HepG2 (cell line): ENCODE results near the gene ANKRD13D. TPM values are rescaled to one million over a fixed set of nuclear protein-coding genes. Genes with fewer than 3 reads are reported as not detected.

Source experiments
- BHLHE40 ChIP-seq: IDR thresholded peaks from 2 replicates; pipeline ENCODE4 v1.6.1; 2011; ENCODE audit warnings: low read length, improper control_type of control experiment
- CBX2 ChIP-seq, 2 experiments: fragments of 200-600 bp in 1 of 2; sonication (generic); formaldehyde crosslinking in 1 of 2; IDR thresholded peaks; 2 replicates each; pipeline versions ENCODE4 v1.7.0 to v1.8.1; 2018 to 2022; ENCODE audit warnings: low read depth in 2 of 2, low read length in 1 of 2, mild to moderate bottlenecking in 1 of 2, missing genetic modification reagents in 1 of 2
- ELF3 ChIP-seq: IDR thresholded peaks from 2 replicates; pipeline ENCODE4 v1.6.1; 2016; ENCODE audit warnings: missing genetic modification reagents, missing compliant biosample characterization
- EZH2 ChIP-seq: conservative IDR thresholded peaks from 2 replicates; pipeline ENCODE4 v1.6.1; 2012; ENCODE audit warnings: mild to moderate bottlenecking, low read depth, low read length, moderate library complexity
- GLI4 ChIP-seq: sonication (generic); formaldehyde crosslinking; IDR thresholded peaks from 2 replicates; pipeline ENCODE4 v1.5.1; 2020; ENCODE audit warnings: missing genetic modification reagents, mild to moderate bottlenecking, moderate library complexity, borderline replicate concordance
- MBNL3 ChIP-seq: fragments of 250-450 bp; sonication (Bioruptor Pico); conservative IDR thresholded peaks from 2 replicates; pipeline ENCODE4 v1.8.0; 2022; ENCODE audit warnings: mild to moderate bottlenecking, inconsistent platforms
- RFXAP ChIP-seq: sonication (generic); formaldehyde crosslinking; IDR thresholded peaks from 2 replicates; pipeline ENCODE4 v1.4.0; 2020; ENCODE audit warnings: missing genetic modification reagents, borderline replicate concordance
- TEAD3 ChIP-seq: optimal IDR thresholded peaks from 2 replicates; pipeline ENCODE3; 2016; ENCODE audit warnings: borderline replicate concordance
- ZNF143 ChIP-seq: sonication (generic); formaldehyde crosslinking; IDR thresholded peaks from 2 replicates; pipeline ENCODE4 v1.4.0; 2020; ENCODE audit warnings: missing genetic modification reagents
- ZNF264 ChIP-seq: sonication (generic); formaldehyde crosslinking; IDR thresholded peaks from 2 replicates; pipeline ENCODE4 v1.4.0; 2020; ENCODE audit warnings: missing genetic modification reagents
- polyA plus RNA-seq, 8 experiments: library from polyadenylated mRNA; depleted of rRNA in 3 of 8; stranded (reverse) in 7 of 8; unstranded in 1 of 8; fragments of >200 nt; fragmentation: Illumina TruSeq in 4 of 8; extraction: Trizol in 4 of 8; gene quantifications; 2 replicates each; pipeline versions ENCODE4 v1.2.1 to v1.2.3, GENCODE V29; 2011 to 2016; ENCODE audit warnings: low read depth in 4 of 8, missing spikeins in 1 of 8, mixed read lengths in 1 of 8; ENCODE audit not compliant: insufficient read depth in 1 of 8
- total RNA-seq, 5 experiments: library from RNA; depleted of rRNA; stranded (reverse); fragments of >200 nt; fragmentation: Illumina TruSeq; extraction: Trizol; gene quantifications; 2 replicates each; pipeline ENCODE4 v1.2.3, GENCODE V29; 2016; ENCODE audit warnings: low read depth in 1 of 5
- TF ChIP-seq, protein P1 (sequence below): sonication (generic); formaldehyde crosslinking; IDR thresholded peaks from 2 replicates; pipeline ENCODE4 v1.4.0; 2020; ENCODE audit warnings: missing genetic modification reagents
- TF ChIP-seq, protein P2 (sequence below): sonication (generic); formaldehyde crosslinking; IDR thresholded peaks from 2 replicates; pipeline ENCODE4 v1.4.0; 2020; ENCODE audit warnings: missing genetic modification reagents
- TF ChIP-seq, protein P3 (sequence below): sonication (generic); formaldehyde crosslinking; IDR thresholded peaks from 2 replicates; pipeline ENCODE4 v1.4.0; 2020; ENCODE audit warnings: missing genetic modification reagents

Gene ANKRD13D
- total and polyA plus RNA-seq, 2 of the 13 experiments (the other 11 are each of a cell fraction or from before 2014, with no cell fraction given) = 18.6 to 27.3 TPM

DNA sequence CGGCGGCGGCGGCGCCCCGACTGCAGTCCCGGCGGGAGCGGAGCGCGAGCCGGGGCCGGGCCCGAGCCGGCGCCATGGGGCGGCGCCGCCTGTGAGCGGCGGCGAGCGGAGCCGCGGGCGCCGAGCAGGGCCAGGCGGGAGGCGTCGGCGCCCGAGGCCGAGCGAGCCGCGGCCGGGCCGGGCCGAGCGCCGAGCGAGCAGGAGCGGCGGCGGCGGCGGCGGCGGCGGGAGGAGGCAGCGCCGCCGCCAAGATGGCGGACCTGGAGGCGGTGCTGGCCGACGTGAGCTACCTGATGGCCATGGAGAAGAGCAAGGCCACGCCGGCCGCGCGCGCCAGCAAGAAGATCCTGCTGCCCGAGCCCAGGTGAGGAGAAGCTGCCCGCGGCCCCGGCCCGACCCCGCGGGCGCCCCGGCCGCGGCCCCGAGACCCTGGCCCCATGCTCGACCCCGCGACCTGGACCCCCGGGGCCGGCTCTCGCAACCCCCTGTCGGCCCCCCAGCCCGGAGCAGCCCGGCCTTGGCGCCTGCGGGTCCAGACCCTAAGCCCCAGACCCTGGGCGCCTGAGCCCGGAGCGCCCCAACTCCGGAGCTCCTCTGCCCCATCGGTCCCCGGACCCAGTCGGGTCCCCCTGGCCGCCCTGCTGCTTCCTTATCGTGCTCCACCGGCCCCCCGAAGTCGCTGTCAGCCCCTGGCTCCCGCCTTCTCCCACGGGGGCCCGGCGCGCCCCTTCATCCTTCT lies 22.5 kb upstream of the ANKRD13D start, which contains the start of gene GRK2 (continued):
- TF ChIP-seq, protein P1, sequence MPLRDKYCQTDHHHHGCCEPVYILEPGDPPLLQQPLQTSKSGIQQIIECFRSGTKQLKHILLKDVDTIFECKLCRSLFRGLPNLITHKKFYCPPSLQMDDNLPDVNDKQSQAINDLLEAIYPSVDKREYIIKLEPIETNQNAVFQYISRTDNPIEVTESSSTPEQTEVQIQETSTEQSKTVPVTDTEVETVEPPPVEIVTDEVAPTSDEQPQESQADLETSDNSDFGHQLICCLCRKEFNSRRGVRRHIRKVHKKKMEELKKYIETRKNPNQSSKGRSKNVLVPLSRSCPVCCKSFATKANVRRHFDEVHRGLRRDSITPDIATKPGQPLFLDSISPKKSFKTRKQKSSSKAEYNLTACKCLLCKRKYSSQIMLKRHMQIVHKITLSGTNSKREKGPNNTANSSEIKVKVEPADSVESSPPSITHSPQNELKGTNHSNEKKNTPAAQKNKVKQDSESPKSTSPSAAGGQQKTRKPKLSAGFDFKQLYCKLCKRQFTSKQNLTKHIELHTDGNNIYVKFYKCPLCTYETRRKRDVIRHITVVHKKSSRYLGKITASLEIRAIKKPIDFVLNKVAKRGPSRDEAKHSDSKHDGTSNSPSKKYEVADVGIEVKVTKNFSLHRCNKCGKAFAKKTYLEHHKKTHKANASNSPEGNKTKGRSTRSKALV (CRISPR knock-in tag) = 0 out of 2 replicates have a peak, but pooled peaks have one; percentile 1
- TF ChIP-seq GLI4 (no peak), ELF3 (CRISPR knock-in tag) (no peak), EZH2 (no peak), ZNF264 (CRISPR knock-in tag) (no peak), MBNL3 (CRISPR knock-in tag) (no peak), TEAD3 (CRISPR knock-in tag) (no peak), RFXAP (CRISPR knock-in tag) (0 out of 2 replicates have a peak, but pooled peaks have one; percentile 23), CBX2 (IDR thresholded peaks at IDR 0.05; ENCODE audit: low read depth, low read length) (no peak), CBX2 (CRISPR knock-in tag; IDR thresholded peaks at IDR 0.05; ENCODE audit: low read depth) (0 out of 2 replicates have a peak, but pooled peaks have one; percentile 33), BHLHE40 (no peak), ZNF143 (CRISPR knock-in tag) (no peak)
- TF ChIP-seq, protein P2, sequence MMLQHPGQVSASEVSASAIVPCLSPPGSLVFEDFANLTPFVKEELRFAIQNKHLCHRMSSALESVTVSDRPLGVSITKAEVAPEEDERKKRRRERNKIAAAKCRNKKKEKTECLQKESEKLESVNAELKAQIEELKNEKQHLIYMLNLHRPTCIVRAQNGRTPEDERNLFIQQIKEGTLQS (CRISPR knock-in tag) = no peak
- TF ChIP-seq, protein P3, sequence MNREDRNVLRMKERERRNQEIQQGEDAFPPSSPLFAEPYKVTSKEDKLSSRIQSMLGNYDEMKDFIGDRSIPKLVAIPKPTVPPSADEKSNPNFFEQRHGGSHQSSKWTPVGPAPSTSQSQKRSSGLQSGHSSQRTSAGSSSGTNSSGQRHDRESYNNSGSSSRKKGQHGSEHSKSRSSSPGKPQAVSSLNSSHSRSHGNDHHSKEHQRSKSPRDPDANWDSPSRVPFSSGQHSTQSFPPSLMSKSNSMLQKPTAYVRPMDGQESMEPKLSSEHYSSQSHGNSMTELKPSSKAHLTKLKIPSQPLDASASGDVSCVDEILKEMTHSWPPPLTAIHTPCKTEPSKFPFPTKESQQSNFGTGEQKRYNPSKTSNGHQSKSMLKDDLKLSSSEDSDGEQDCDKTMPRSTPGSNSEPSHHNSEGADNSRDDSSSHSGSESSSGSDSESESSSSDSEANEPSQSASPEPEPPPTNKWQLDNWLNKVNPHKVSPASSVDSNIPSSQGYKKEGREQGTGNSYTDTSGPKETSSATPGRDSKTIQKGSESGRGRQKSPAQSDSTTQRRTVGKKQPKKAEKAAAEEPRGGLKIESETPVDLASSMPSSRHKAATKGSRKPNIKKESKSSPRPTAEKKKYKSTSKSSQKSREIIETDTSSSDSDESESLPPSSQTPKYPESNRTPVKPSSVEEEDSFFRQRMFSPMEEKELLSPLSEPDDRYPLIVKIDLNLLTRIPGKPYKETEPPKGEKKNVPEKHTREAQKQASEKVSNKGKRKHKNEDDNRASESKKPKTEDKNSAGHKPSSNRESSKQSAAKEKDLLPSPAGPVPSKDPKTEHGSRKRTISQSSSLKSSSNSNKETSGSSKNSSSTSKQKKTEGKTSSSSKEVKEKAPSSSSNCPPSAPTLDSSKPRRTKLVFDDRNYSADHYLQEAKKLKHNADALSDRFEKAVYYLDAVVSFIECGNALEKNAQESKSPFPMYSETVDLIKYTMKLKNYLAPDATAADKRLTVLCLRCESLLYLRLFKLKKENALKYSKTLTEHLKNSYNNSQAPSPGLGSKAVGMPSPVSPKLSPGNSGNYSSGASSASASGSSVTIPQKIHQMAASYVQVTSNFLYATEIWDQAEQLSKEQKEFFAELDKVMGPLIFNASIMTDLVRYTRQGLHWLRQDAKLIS = no peak
